Mucosa of gallbladder (tissue), 1 donor: ENCODE measurements around the gene HDAC4. TPM values are rescaled to one million over a fixed set of nuclear protein-coding genes. Genes with fewer than 3 reads are reported as not detected.

Experiments
- DNase-seq: peaks from one replicate; pipeline ENCODE4 v3.0.0-alpha.2; 2020; ENCODE audit warnings: low spot score
- total RNA-seq: library from RNA; stranded (reverse); gene quantifications from one replicate; pipeline ENCODE4 v1.2.1, GENCODE V29; 2021
- donor health status: DM: no; HTN: no; CAD: no.

HDAC4 gene
- total RNA-seq, 1 donor from 2014 or later = 103 TPM

DNA sequence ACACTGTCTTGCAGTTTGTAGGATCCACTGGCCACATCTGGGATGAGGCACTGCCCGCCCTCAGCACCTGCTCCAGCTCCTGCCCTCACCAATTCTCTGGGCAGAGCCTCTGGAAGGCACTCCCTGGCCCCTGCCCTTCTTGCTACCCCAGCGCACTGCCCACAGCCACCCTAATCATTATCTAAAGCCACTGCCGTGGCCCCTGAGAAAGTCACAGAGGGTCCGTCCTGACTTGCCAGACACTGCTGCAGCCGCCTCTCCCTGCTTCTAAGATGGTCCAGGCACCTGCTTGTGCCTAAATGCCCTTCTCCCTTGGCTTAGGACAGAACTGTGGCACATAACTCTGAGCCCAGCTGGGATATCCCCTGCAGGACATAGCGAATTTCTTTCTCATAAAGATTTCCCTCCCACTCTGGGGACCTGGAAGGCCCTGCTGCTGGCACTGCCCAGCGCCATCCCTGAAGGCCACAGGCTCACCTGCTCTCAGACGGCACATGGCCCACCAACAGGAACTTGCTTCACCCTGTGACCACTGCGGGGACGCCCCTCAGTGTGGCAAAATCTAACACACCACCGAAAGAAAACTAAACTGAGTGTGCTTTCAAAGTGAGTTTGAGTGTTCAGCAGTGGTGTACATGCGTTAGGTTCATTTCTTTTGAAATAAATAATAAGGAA is 244.9 kb downstream of the HDAC4 start:
- no peak for DNase-seq

DNA sequence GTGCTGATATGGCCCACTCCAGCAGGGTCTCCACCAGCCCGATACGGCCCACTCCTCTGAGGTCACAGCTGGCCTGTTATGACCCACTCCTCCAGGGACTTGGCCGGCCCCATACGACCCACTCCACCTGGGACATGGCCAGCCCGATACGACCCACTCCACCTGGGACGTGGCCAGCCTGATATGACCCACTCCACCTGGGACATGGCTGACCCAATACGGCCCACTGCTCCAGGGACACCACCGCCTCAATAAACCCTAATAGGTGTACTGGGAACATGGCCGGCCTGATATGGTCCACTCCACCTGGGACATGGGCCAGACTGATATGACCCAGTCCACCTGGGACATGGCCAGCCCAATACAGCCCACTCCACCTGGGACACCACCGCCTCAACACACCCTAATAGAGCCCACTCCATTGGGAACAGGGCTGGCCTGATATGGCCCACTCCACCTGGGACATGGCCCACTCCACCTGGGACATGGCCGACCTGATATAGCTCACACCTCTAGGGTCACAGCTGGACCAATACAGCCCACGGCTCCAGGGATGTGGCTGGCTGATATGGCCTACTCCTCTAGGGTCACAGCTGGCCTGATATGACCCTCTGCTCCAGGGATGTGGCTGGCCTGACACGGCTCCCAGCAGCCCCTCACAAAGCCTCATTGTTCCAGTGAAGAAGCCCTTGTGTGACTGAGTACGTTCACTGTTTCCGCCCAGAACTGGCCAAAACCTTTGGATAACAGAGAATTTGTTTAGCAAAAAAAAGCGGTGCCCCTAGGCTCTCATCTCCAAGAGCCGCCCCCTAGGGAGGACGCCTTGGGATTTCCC is 245.6 kb downstream of the HDAC4 start:
- no peak for DNase-seq

DNA sequence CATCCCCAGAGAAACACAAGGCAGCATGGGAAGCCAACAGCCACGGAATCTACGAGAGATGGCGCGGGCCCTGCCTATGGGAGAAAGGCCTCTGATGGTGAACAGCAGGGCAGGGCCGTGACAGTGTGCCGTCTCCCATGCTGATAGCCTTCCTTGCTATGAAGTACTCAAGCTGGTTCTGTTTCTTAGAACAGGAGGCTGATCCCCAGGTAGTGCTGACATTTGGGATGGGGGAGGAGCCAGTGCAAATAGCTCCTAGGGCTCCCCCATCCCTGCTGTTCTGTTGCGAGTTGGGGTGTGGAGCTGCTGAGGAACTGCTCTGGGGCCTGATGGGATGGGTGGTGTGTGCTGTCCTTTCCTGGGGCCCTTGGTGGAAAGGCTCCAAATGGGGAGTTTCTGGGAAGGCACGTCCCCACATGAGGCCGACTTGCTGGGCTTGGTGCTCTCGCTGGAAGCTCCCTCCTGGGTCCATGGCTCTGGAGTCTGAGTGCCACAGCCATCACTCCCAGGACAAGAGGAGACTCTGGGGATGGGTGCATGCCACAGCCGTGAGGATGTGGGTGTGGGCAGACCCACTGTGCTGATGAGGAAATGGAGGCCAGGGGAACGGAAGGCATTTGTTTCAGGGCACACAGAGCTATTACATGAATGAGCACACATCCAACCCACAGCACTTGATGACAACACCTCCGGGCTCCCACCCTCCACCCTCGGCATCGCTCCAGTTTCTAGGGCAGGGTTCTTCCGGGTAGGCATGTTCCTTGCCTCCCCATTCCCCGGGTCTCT is 246.8 kb downstream of the HDAC4 start:
- DNase-seq = no peak

DNA sequence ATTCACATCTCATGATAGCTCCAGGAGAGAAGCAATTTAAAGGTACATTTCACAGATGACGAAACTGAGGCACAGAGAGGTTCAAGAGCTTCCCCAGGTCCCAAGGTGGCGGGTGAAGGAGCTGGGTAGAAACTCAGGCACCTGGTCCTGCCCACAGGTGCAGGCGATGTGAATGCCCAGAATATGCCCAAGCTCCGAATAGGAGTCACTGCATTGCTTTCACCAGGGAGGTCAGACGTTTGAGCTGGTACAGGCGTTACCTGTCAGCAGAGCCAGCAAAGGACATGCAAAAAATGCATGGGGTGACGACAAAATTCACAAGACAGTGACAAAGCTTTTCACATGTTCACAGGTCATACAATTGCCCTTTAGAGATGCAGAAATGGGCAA is 247.9 kb downstream of the HDAC4 start:
- no peak for DNase-seq

DNA sequence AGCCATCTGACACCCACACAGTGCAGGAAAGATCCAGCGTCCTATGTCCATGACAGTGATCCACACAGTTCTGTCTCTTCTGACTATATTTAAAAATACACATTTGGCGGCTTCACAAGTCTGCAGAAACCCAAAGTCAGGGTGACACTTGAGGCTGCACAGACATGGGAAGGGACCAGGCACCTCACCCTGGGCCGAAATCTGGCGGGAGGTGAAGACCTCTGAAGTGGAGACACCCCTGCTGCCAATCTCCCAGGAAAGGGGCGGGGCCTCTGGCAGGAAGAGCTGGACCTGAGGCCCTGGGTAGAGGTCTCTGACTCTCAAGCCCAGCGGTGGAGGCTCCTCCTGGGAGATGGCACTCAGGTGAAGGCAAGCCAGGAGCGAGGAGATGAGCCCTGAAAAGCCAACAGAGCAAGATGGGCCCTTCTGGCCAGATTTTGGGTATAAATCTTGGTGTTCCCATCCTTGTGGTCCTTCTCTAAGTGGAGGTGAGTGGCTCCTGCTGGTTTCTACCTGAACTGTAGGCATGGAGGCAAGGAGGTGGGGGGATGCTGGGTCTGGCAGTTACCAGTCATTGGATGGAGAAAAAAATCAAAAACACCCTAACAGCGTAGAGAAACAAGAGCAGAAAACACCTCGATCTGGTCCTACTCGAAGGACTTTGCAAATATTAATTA is 248.4 kb downstream of the HDAC4 start:
- no peak for DNase-seq

DNA sequence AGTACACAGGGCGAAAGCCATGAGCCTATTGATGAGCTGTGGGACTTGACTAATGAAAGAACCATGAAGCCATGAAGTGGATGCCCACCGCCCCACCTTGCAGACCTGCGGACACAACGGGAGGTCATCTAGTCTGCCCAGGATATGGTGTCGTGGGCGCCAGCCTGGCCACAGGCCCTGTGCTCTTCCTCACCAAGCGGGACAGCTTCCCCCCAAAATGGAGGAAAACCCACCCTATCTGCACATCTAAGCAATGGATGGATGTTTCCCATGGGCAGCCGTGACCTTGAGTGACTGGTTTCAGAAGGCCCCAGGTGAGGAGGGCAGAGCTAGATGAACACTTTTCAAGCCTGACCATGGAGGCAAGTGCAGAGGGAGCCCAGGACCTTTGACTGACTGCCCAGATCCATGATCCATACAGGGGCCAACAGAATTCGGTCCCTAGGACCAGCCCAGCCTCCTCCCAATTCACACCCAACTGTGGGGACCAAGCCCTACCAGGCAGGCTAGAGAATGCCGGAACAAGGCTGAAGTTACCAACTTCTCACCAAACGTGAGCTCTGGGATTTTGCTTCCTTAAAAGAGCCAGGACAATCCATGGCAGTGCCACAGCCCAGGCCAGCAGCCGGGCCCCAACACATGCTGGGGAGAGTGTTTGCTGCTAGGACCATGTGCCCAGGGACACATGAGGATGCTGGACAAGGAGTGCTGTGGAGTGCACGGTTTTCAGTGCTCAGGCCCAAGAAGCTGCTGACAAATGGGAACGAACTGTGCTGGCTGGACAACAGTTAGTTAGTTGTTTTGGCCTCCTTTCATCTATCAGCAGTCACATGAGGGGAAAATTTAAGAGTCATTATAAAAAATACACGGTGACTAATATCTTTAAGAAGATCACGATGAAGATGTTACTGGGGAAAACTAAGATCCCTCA is 249.4 kb downstream of the HDAC4 start:
- DNase-seq = no peak

DNA sequence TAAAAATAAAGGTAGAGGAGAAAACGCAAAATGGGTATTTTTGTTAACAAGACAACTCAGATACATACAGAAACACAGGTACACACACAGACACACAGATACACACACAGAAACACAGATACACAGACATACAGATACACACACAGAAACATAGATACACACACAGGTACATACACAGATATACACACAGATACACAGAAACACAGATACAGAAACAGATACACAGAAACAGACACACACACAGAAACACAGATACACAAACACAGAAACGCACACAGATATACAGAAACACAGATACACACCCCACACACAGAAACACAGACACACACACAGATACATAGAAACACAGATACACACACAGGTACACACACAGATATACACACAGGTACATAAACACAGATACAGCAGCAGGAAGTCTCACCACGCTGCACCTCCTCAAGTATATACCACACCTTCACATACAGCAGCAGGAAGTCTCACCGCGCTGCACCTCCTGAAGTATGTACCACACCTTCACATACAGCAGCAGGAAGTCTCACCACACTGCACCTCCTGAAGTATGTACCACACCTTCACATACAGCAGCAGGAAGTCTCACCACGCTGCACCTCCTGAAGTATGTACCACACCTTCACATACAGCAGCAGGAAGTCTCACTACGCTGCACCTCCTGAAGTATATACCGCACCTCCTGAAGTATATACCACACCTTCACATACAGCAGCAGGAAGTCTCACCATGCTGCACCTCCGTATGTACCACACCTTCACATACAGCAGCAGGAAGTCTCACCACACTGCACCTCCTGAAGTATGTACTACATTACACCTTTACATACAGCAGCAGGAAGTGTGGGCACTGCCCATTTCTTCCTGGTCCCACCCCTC is 250.5 kb downstream of the HDAC4 start:
- DNase-seq = no peak

DNA sequence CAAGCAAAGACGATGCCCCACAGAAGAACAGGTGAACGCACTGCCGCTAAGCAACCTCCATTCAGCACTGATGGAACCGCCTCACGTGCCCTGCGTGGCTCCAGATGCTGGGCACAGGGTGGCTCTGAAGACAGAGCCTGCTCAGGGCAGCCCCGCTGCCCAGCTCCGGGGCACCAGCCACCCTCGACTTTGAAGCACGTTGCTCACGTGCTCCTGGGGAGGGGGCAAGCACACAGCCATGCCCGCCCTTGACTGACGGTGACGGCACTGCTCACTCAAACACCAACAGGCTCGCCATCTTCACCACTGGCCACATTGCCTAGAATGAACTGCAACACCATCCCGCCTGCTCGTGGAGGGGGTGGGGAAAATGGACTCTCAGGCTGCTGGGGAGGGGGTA is 251.3 kb downstream of the HDAC4 start:
- DNase-seq = no peak

DNA sequence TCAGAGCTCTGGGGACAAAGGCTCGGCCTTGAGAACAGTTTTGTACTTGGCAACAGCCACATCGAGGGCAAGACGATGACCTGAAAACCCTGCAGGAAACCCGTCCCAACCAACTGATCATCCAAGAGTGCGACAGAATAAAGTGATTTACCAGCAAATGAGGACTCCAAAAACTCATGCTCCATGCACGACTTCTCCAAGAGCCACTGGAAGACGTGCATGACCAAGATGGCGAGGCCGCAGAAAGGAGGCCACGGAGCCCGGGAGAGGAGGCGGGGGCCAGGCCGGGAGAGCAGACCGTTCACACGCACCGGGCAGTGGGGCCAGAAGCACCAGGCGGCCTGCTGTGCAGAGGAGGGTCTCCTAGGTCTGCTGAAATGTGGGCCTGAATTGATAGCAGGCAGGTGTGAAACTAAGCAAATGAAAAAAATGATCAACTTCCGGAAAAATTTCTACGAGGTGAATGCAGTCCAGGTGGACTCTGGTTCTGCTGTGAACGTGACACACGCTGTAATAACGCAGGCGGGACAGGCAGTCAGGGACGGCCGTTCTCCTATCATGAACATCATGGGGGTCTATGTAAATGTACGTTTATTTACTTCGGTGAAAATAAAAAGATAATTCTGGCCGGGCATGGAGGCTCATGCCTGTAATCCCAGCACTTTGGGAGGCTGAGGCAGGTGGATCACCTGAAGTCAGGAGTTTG is 252.2 kb downstream of the HDAC4 start:
- DNase-seq = no peak

DNA sequence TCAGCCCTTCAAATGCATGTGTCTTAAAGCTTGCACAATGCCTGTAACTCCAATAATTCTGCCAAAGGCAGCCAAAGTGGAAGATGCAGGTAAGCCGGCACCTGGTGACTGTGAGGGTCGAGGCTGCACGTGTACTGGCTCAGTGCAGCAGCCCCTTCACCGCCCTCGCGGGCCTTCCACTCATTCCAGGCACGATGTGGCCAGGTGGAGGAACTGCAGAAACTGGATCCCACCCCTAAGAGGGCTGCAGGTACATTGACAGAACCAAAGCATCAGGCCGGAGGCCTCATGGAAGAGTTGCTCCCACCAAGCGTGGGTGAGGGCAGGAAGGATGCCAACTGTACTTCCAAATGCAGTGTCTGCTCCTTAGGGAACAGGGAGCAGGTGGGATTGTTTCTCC is 253.4 kb downstream of the HDAC4 start:
- no peak for DNase-seq

DNA sequence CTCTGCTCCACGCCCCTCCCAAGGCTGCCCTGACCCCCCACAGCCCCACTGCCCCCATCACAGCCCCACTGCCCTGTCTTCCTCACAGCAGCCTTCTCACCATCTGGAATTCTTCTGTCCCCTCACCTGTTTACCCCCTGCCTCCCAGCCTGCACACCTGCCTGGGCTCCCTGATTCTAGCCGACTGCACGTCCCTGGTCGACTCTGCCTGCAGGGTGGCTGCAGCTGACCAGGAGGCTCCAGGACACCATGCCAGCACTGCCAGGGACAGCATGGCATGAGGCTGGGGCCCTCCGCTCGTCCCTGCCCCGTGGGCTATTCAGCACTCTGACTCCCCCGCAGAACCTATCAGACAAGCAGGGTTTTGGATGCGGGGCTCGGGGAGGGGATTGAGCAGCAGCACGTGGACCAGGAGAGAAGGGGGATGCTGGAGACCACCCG is 254.1 kb downstream of the HDAC4 start:
- DNase-seq = no peak

DNA sequence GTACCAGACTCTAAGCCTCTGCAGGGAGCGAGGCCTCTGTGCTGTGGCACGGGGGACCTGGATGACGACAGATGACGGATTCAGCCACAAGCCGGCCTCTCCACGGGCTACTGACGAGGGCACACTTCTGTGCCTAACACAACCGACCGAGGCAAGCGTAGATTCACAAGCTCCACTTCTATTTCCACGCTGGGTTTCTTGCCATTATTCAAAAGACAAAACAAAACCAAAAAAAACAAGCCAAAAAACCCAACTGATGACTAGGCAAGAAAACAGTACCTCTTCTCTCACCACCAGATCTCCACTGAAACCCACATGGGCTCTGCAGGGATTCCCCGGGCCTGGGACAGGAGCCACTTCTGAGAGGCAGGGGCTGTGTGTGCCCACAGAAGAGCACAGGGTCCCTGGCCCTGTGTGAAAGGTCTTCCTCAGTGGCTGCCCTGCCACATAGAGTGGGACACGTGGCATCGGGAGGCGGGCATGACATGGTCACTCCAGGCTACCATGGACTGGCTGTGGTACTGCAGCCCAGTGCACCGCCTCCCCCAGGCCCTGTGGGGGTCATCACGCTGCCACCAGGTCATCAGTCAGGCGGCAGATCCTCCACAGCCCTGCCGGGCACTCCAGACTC is 254.7 kb downstream of the HDAC4 start:
- no peak for DNase-seq

DNA sequence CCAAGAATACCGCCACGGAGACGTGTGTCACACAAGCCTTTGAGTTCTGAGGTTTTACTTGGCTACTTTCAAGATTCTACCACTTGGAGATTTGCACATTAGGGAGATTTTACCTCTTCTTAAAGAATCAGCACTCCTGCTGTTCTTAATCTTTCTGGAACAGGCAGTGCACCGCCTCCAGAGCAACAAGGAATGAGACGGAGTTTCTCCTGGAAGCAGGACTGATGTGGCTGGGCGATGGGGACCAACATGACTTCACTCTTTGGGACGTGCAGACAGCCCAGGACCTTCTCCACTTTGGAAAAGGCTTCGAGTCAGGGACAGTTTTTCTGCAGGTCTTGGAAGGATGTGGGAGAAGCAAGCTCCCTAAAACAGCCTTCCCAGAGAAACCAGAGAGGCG is 255.2 kb downstream of the HDAC4 start:
- DNase-seq = no peak

DNA sequence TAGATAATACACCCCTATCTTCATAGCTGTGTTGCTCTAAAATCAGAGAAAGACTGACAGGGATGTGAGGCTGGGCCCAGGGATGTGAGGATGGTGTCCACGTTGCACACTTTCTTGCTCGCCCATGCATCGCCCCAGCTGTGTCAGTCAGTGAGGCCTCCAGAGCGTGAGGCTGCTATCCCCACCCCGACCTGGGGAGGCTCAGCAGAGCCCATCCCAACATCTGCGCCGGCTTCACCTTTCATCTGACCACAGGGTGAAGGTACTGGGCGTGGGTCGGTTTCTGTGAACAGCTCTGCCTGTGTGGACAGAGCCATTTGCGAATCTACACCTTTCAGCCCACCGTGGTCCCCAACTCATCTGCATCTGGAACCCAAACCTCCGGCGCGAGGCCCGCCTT is 255.7 kb downstream of the HDAC4 start:
- DNase-seq = no peak

DNA sequence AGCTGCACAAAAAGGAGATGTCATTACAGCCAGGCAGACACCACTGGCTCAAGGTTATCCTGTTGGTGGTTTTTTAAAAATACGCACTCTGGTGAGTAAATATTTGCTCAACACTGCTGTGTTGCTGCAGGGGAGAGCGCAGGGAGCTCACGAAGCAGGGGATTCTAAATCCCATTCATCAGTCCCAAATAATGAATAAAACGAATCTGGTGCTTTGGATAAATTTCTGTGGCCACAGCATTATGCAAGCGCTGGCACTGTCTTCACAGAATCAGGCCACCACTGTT is 256.2 kb downstream of the HDAC4 start:
- DNase-seq = no peak

DNA sequence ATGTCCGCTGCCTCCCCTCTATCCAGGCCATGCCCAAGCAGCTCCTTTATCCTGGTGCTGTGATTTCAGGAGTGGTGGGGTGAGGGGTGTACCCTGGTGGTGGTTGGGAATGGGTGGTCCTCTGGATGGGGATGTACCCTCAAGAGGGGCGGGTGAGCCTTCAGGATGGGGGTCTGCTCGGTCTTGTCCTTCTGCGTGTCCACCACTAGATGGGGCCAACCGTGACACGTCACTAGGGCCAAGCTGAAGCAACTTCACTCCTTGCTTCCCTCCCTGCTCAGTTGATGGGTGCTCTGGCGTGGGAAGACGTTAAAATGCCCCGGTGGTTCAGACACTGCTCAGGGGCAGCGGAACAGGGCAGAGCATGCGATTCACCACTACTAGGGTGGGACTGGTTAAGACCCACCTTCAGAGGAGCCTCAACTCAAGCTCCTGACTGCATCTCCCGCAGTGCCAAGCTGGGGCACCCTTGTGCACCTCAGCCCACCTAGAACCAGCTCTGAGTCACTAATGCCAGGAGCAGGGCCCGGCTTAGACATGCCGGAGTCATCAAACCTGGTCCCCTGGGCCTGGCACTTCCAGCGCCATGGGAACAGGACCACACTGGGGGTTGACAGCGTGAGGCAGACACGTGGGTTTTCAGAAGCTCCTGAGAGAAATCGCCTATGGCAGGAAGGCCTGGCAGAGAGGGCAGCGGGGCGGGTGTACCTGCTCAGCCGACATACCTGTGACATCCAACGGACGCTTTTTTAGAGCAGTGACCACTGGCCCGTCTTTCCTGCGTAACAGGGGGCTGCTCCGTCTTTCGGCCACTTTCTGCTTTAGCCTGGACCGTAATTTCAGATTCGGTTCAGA is 256.7 kb downstream of the HDAC4 start:
- DNase-seq = no peak

DNA sequence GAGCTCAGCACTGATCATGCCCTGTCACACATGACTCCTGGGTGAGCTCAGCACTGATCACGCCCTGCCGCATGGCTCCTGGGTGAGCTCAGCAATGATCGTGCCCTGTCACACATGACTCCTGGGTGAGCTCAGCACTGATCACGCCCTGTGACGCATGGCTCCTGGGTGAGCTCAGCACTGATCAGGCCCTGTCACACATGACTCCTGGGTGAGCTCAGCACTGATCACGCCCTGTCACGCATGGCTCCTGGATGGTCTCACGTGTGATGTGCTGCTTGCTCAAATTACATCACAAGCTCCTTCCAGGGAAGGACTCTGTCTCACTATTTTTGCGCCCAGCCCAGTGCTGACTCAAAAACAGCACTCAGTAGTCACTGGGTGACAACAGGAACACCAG is 258.0 kb downstream of the HDAC4 start:
- no peak for DNase-seq

DNA sequence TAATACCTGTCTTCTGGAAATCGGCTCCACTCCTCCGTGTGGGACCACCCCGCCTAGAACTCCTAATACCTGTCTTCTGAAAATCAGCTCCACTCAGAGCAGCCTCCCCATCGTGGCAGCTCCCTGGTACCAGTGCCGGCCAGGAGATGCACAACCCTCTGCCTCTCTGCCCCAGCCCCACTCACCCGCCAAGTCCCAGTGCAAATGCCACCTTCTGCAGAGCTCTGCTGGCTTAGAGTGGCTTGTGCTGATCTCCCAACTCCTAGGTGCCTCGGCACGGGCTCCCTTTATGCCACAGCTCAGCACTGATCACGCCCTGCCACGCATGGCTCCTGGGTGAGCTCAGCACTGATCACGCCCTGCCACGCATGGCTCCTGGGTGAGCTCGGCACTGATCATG is 258.5 kb downstream of the HDAC4 start:
- DNase-seq = no peak
